OCI-LY3 (cell line): Measurements from ENCODE around the gene SMYD3.

Experiments used
- EZH2phosphoT487 ChIP-seq: fragments of 200-600 bp; shearing (Covaris generic); IDR thresholded peaks from 2 replicates; pipeline ENCODE4 v1.6.1; 2018; ENCODE audit warnings: antibody characterized with exemption, mixed run types, low read depth
- TF ChIP-seq, protein P1 (sequence below): fragments of 200-600, 300-600 bp; sonication (generic); IDR thresholded peaks from 2 replicates; pipeline ENCODE4 v1.5.1; 2014; ENCODE audit warnings: antibody characterized with exemption, low read length, low read depth

DNA sequence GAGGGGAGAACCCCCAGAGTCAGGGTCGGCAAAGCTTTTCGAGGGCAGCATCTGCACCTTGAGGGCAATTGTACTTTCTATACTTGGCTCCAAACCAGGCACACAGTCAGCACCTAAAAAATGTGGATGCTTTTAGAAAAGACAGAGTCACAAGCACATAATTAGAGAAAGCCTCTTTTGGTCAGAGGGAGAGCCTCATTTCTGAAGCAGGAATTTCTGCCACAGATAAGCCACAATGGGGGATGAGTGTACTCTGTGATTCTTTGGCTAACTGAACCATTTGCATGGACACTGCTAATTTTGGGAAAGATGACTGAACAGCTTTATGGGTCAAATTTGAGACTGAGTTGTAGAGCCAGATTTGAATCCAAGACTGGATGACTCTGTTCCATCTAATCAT is 716.6 kb downstream of the SMYD3 start:
- TF ChIP-seq, protein P1, sequence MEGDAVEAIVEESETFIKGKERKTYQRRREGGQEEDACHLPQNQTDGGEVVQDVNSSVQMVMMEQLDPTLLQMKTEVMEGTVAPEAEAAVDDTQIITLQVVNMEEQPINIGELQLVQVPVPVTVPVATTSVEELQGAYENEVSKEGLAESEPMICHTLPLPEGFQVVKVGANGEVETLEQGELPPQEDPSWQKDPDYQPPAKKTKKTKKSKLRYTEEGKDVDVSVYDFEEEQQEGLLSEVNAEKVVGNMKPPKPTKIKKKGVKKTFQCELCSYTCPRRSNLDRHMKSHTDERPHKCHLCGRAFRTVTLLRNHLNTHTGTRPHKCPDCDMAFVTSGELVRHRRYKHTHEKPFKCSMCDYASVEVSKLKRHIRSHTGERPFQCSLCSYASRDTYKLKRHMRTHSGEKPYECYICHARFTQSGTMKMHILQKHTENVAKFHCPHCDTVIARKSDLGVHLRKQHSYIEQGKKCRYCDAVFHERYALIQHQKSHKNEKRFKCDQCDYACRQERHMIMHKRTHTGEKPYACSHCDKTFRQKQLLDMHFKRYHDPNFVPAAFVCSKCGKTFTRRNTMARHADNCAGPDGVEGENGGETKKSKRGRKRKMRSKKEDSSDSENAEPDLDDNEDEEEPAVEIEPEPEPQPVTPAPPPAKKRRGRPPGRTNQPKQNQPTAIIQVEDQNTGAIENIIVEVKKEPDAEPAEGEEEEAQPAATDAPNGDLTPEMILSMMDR: no peak
- no peak for TF ChIP-seq EZH2phosphoT487
